Measurements from ENCODE around the gene UXT. TPM values are rescaled to one million over a fixed set of nuclear protein-coding genes. Genes with fewer than 3 reads are reported as not detected.
"Not testable (repeated sequence)": the region's sequence is repeated elsewhere in the genome, so short reads cannot be mapped to it uniquely, and the experiment has no call there.

Gene UXT
- total RNA-seq, 2 experiments from 2014 or later = 188 to 197 TPM

- DNase-seq (no peak), ATAC-seq (ENCODE audit: poor library complexity) (no peak)
- no peak for TF ChIP-seq CTCF (IDR thresholded peaks at IDR 0.05)
- no peak overlapping the region for H3K27ac Mint-ChIP-seq
- Histone ChIP-seq H3K27me3 (ENCODE audit: control insufficient read depth in 1 of 2, insufficient read depth in 2 of 2, low read length in 2 of 2) (no peaks in the 10 kb centered on the region), H3K36me3 (ENCODE audit: insufficient read depth, low read length) (no peaks in the 10 kb centered on the region), H3K27ac (ENCODE audit: low read depth in 1 of 2, low read length in 2 of 2) (no peak overlapping the region), H3K4me1 (ENCODE audit: insufficient read depth, low read length) (peaks cover 3% of the 10 kb centered on the region), H3K9me3 (ENCODE audit: control insufficient read depth in 1 of 2, insufficient read depth in 1 of 2, low read length in 2 of 2) (no peaks in the 10 kb centered on the region), H3K4me3 (ENCODE audit: low read length) (no peak overlapping the region)
- no peaks in the 10 kb centered on the region for H3K36me3 Mint-ChIP-seq (ENCODE audit: low read depth)
- no peak overlapping the region for H3K4me3 Mint-ChIP-seq
- H3K9me3 Mint-ChIP-seq = no peaks in the 10 kb centered on the region
- POLR2A ChIA-PET = no interaction called here
- intact Hi-C loops (cut with DNase I, micrococcal nuclease) = no loop called here
- CTCF ChIA-PET = interaction anchor here (0.7 kb wide), 1 partner anchor 525 kb away, joined by 3 read pairs; no protein-coding TSS in a partner anchor
- no peaks in the 10 kb centered on the region for H3K4me1 Mint-ChIP-seq (ENCODE audit: low read depth)
- no peaks in the 10 kb centered on the region for H3K27me3 Mint-ChIP-seq
These were observed 51.9 kb downstream of the UXT start for GRCh38 chrX:47607091-47607490.

GRCh38 chrX:47605024-47605423 is 54.0 kb downstream of the UXT start:
- Histone ChIP-seq H3K27ac (ENCODE audit: low read depth in 1 of 2, low read length in 2 of 2) (no peak overlapping the region), H3K4me3 (ENCODE audit: low read length) (no peak overlapping the region), H3K4me1 (ENCODE audit: insufficient read depth, low read length) (peaks cover 3% of the 10 kb centered on the region), H3K27me3 (ENCODE audit: control insufficient read depth in 1 of 2, insufficient read depth in 2 of 2, low read length in 2 of 2) (no peaks in the 10 kb centered on the region), H3K9me3 (ENCODE audit: control insufficient read depth in 1 of 2, insufficient read depth in 1 of 2, low read length in 2 of 2) (no peaks in the 10 kb centered on the region), H3K36me3 (ENCODE audit: insufficient read depth, low read length) (no peaks in the 10 kb centered on the region)
- DNase-seq = no peak
- Mint-ChIP-seq H3K27me3 (no peaks in the 10 kb centered on the region), H3K4me1 (ENCODE audit: low read depth) (no peaks in the 10 kb centered on the region), H3K4me3 (no peak overlapping the region), H3K9me3 (no peaks in the 10 kb centered on the region), H3K27ac (no peak overlapping the region), H3K36me3 (ENCODE audit: low read depth) (peaks cover 4% of the 10 kb centered on the region)
- POLR2A ChIA-PET = no interaction called here
- intact Hi-C loops (cut with DNase I, micrococcal nuclease) = no loop called here
- TF ChIP-seq CTCF (IDR thresholded peaks at IDR 0.05) = no peak
- no peak for ATAC-seq (ENCODE audit: poor library complexity)
- CTCF ChIA-PET = no interaction called here

- H3K4me1 Mint-ChIP-seq (ENCODE audit: low read depth); H3K36me3 ChIP-seq (ENCODE audit: insufficient read depth, low read length); H3K9me3 ChIP-seq (ENCODE audit: control insufficient read depth in 1 of 2, insufficient read depth in 1 of 2, low read length in 2 of 2); H3K27ac Mint-ChIP-seq; H3K36me3 Mint-ChIP-seq (ENCODE audit: low read depth); H3K4me1 ChIP-seq (ENCODE audit: insufficient read depth, low read length); H3K9me3 Mint-ChIP-seq; H3K4me3 Mint-ChIP-seq; H3K4me3 ChIP-seq (ENCODE audit: low read length); DNase-seq; POLR2A ChIA-PET; intact Hi-C loops (cut with DNase I, micrococcal nuclease); ATAC-seq (ENCODE audit: poor library complexity); H3K27me3 Mint-ChIP-seq; H3K27me3 ChIP-seq (ENCODE audit: control insufficient read depth in 1 of 2, insufficient read depth in 2 of 2, low read length in 2 of 2); CTCF ChIA-PET; H3K27ac ChIP-seq (ENCODE audit: low read depth in 1 of 2, low read length in 2 of 2): not testable (repeated sequence)
These were observed 55.9 kb downstream of the UXT start for GRCh38 chrX:47603125-47603524.

Other genes with a start within 250 kb of the UXT start
- 1 to 10 TPM; 3.1 to 3.9 TPM for gene ZNF41, start 176.0 kb downstream of the UXT start, total RNA-seq
- 100 to 1,000 TPM; 119 to 121 TPM for gene ARAF, start 98.0 kb downstream of the UXT start, total RNA-seq
- gene TIMP1, start 76.7 kb downstream of the UXT start, total RNA-seq = 10 to 100 TPM; 35.6 to 38.5 TPM
- under 1 TPM; 0.27 to 0.87 TPM for gene SYN1, start 39.3 kb downstream of the UXT start, total RNA-seq
- gene CFP, start 29.2 kb downstream of the UXT start, total RNA-seq = 10 to 100 TPM; 18.3 to 18.6 TPM
- 10 to 100 TPM; 38.9 to 40.5 TPM for gene ELK1, start 8.6 kb downstream of the UXT start, total RNA-seq
- 1 to 10 TPM; 5.1 to 5.7 TPM for gene ZNF81, start 177.7 kb upstream of the UXT start, total RNA-seq

Measured in CD4-positive, alpha-beta T cell (primary cell).